Measurements from ENCODE around the gene ADAMTS3.

- TF ChIP-seq CTCF (IDR thresholded peaks at IDR 0.05) (no peak), EZH2 (IDR thresholded peaks at IDR 0.05; ENCODE audit: borderline replicate concordance, insufficient read depth, low read depth, low read length, poor library complexity, severe bottlenecking) (no peak)
Measured at GRCh38 chr4:72305080-72305479, 263.9 kb downstream of the ADAMTS3 start.
